ENCODE data around the gene GIGYF1. TPM values are rescaled to one million over a fixed set of nuclear protein-coding genes. Genes with fewer than 3 reads are reported as not detected.

Gene GIGYF1
- total and polyA plus RNA-seq, 2 of the 13 experiments (the other 11 are each of a cell fraction or from before 2014, with no cell fraction given), result 7.6 to 16.1 TPM

GRCh38 chr7:100706672-100707311 is 12.7 kb upstream of the GIGYF1 start (continued):
- TF ChIP-seq HMGA1 (CRISPR knock-in tag; conservative IDR thresholded peaks at IDR 0.05) (no peak), RBFOX2 (IDR thresholded peaks at IDR 0.05; ENCODE audit: low read depth, low read length) (0 out of 2 replicates have a peak, but pooled peaks have one; percentile 22), PTBP1 (IDR thresholded peaks at IDR 0.05; ENCODE audit: low read depth, low read length, poor library complexity, severe bottlenecking) (no peak), ZC3H4 (CRISPR knock-in tag; IDR thresholded peaks at IDR 0.05; ENCODE audit: borderline replicate concordance) (no peak), ZNF83 (CRISPR knock-in tag; IDR thresholded peaks at IDR 0.05; ENCODE audit: borderline replicate concordance) (no peak), TFDP1 (CRISPR knock-in tag; IDR thresholded peaks at IDR 0.05; ENCODE audit: borderline replicate concordance) (no peak), ZNF776 (CRISPR knock-in tag; IDR thresholded peaks at IDR 0.05) (0 out of 2 replicates have a peak, but pooled peaks have one; percentile 19), WIZ (CRISPR knock-in tag; IDR thresholded peaks at IDR 0.05) (no peak), FOXJ3 (CRISPR knock-in tag; IDR thresholded peaks at IDR 0.05; ENCODE audit: borderline replicate concordance) (0 out of 2 replicates have a peak, but pooled peaks have one; percentile 28), TCF7 (IDR thresholded peaks at IDR 0.05; ENCODE audit: low read depth) (no peak), KMT2A (CRISPR knock-in tag; IDR thresholded peaks at IDR 0.05) (no peak; the same call in 1 of the 2 replicates), ZNF713 (CRISPR knock-in tag; IDR thresholded peaks at IDR 0.05) (no peak), ZSCAN31 (CRISPR knock-in tag; IDR thresholded peaks at IDR 0.05; ENCODE audit: low read depth) (no peak), CTCF (CRISPR knock-in tag; IDR thresholded peaks at IDR 0.05) (no peak), ZBTB37 (CRISPR knock-in tag; IDR thresholded peaks at IDR 0.05) (no peak), U2AF1 (optimal IDR thresholded peaks at IDR 0.05; ENCODE audit: low read depth, low read length) (no peak), ZNF124 (CRISPR knock-in tag; IDR thresholded peaks at IDR 0.05) (no peak), MLXIP (CRISPR knock-in tag; IDR thresholded peaks at IDR 0.05; ENCODE audit: borderline replicate concordance) (no peak), ZNF343 (CRISPR knock-in tag; IDR thresholded peaks at IDR 0.05) (no peak), PAWR (CRISPR knock-in tag; IDR thresholded peaks at IDR 0.05; ENCODE audit: borderline replicate concordance) (no peak), IRF9 (CRISPR knock-in tag; IDR thresholded peaks at IDR 0.05; ENCODE audit: borderline replicate concordance) (peak; percentile 57; the same call in 1 of the 2 replicates), KAT7 (CRISPR knock-in tag; IDR thresholded peaks at IDR 0.05; ENCODE audit: borderline replicate concordance) (0 out of 2 replicates have a peak, but pooled peaks have one; percentile 59)

Data from HepG2 (cell line).